Chondrocyte (in vitro differentiated cells): ENCODE results near the gene SLC24A5. TPM values are rescaled to one million over a fixed set of nuclear protein-coding genes. Genes with fewer than 3 reads are reported as not detected.
A peak's percentile ranks its signal among the peaks of the same experiment; 100 is the strongest.

Experiments
- DNase-seq: peaks from one replicate; pipeline ENCODE4 v3.0.0; 2021; ENCODE audit warnings: mixed read lengths, low spot score
- H3K27ac Mint-ChIP-seq: one replicate; pipeline ENCODE4 v1.8.0; 2021; ENCODE audit warnings: mild to moderate bottlenecking, moderate library complexity, mixed read lengths; ENCODE audit not compliant: unreplicated experiment
- H3K27me3 Mint-ChIP-seq: 2 replicates; pipeline ENCODE4 v1.8.0; 2021; ENCODE audit warnings: low read depth, mixed read lengths
- H3K36me3 Mint-ChIP-seq: 2 replicates; pipeline ENCODE4 v1.8.0; 2021; ENCODE audit warnings: low read depth, mixed read lengths
- H3K4me1 Mint-ChIP-seq: 2 replicates; pipeline ENCODE4 v1.8.0; 2021; ENCODE audit warnings: low read depth, mild to moderate bottlenecking, mixed read lengths
- H3K4me3 Mint-ChIP-seq: one replicate; pipeline ENCODE4 v1.8.0; 2021; ENCODE audit warnings: mild to moderate bottlenecking, moderate library complexity, mixed read lengths; ENCODE audit not compliant: unreplicated experiment
- H3K9me3 Mint-ChIP-seq: 2 replicates; pipeline ENCODE4 v1.8.0; 2021; ENCODE audit warnings: low read depth, mixed read lengths
- CTCF ChIP-seq: fragments of 200-600 bp; sonication (generic); IDR thresholded peaks from 2 replicates; pipeline ENCODE4 v1.5.0; 2021; ENCODE audit warnings: antibody characterized with exemption, mild to moderate bottlenecking, moderate library complexity
- total RNA-seq: library from RNA; stranded (reverse); gene quantifications from 3 replicates; pipeline ENCODE4 v1.2.1, GENCODE V29; 2021

The SLC24A5 gene
- total RNA-seq, 1 donor from 2014 or later: not detected

GRCh38 chr15:48105936-48106335, 14.9 kb upstream of the SLC24A5 start:
- Mint-ChIP-seq H3K27ac (no peak overlapping the region), H3K4me1 (peaks cover 5% of the 10 kb centered on the region), H3K27me3 (peaks cover 36% of the 10 kb centered on the region), H3K36me3 (no peaks in the 10 kb centered on the region), H3K9me3 (no peaks in the 10 kb centered on the region), H3K4me3 (no peak overlapping the region)
- no peak for DNase-seq
- no peak for TF ChIP-seq CTCF

DNA sequence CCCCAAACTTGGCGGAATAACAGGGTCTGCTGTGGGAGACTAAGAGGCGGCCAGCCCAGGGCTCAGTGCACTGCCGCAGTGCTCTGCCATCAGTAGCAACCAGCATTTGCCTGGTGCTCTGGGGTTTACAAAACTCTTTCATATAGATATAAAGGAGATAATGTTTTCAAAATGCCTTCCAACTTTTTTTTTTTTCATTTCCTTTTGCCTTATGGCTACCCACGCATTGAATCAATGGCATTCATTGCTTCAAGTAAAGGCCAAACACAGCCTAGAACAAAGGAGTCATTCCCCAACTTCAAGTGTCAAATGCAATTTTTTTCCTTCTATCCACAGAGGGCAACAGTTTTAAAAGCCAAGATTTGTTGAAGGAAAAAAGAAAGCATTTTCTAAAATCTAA, 11.6 kb upstream of the SLC24A5 start:
- peaks cover 4% of the 10 kb centered on the region for H3K4me1 Mint-ChIP-seq
- no peak overlapping the region for H3K4me3 Mint-ChIP-seq
- H3K27me3 Mint-ChIP-seq: peaks cover 38% of the 10 kb centered on the region
- H3K9me3 Mint-ChIP-seq: no peaks in the 10 kb centered on the region
- no peaks in the 10 kb centered on the region for H3K36me3 Mint-ChIP-seq
- DNase-seq: no peak
- H3K27ac Mint-ChIP-seq: no peak overlapping the region
- TF ChIP-seq CTCF: no peak

- Mint-ChIP-seq H3K36me3 (no peaks in the 10 kb centered on the region), H3K4me1 (peaks cover 4% of the 10 kb centered on the region), H3K4me3 (no peak overlapping the region), H3K27me3 (peaks cover 41% of the 10 kb centered on the region), H3K27ac (no peak overlapping the region), H3K9me3 (no peaks in the 10 kb centered on the region)
- DNase-seq: no peak
- no peak for TF ChIP-seq CTCF
Measured at GRCh38 chr15:48109856-48110531, 10.8 kb upstream of the SLC24A5 start.

DNA sequence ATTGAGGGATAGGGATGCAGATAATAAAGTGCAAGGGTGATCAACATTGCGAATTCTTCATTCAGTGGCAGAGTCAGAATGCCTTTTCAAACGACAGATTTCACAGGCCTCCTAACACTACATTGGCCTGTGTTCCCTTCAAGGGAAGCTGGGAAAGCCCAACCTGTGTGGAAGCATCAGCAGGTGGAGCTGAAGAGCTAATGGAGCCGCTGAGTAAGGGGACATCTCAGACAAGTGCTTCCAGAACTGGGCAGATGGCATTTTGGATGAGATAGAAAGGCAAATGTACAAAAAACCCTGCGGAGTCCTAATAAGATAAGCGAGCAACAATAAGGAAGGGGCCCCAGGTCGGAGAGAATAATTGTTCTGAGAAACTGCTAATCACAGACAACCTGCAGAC, 8.5 kb upstream of the SLC24A5 start:
- Mint-ChIP-seq H3K4me1 (peaks cover 4% of the 10 kb centered on the region), H3K27me3 (peaks cover 36% of the 10 kb centered on the region), H3K36me3 (no peaks in the 10 kb centered on the region), H3K9me3 (no peaks in the 10 kb centered on the region), H3K27ac (no peak overlapping the region), H3K4me3 (no peak overlapping the region)
- DNase-seq: no peak
- peak; percentile 73 for TF ChIP-seq CTCF

- H3K27me3 Mint-ChIP-seq: peaks cover 23% of the 10 kb centered on the region
- H3K9me3 Mint-ChIP-seq: no peaks in the 10 kb centered on the region
- no peak for DNase-seq
- no peak overlapping the region for H3K27ac Mint-ChIP-seq
- H3K4me3 Mint-ChIP-seq: no peak overlapping the region
- no peak for TF ChIP-seq CTCF
- H3K4me1 Mint-ChIP-seq: no peaks in the 10 kb centered on the region
- no peaks in the 10 kb centered on the region for H3K36me3 Mint-ChIP-seq
Measured at GRCh38 chr15:48119277-48119676, 1.5 kb upstream of the SLC24A5 start.
